GM12865 (cell line): ENCODE results near the gene NCCRP1.

Experiments
- DNase-seq: peaks from one replicate; pipeline ENCODE4 v3.0.0; 2010; ENCODE audit warnings: low read depth
- H3K4me3 ChIP-seq: 2 replicates; pipeline ENCODE4 v1.5.1; 2011; ENCODE audit warnings: mild to moderate bottlenecking, low read depth, low read length, control low read depth
- TF ChIP-seq, protein P1 (sequence below): IDR thresholded peaks from 2 replicates; pipeline ENCODE4 v1.5.1; 2011; ENCODE audit warnings: low read length, control low read depth, low read depth, inconsistent platforms; ENCODE audit not compliant: insufficient read depth; ENCODE audit errors: missing control alignments

NCCRP1 gene

DNA sequence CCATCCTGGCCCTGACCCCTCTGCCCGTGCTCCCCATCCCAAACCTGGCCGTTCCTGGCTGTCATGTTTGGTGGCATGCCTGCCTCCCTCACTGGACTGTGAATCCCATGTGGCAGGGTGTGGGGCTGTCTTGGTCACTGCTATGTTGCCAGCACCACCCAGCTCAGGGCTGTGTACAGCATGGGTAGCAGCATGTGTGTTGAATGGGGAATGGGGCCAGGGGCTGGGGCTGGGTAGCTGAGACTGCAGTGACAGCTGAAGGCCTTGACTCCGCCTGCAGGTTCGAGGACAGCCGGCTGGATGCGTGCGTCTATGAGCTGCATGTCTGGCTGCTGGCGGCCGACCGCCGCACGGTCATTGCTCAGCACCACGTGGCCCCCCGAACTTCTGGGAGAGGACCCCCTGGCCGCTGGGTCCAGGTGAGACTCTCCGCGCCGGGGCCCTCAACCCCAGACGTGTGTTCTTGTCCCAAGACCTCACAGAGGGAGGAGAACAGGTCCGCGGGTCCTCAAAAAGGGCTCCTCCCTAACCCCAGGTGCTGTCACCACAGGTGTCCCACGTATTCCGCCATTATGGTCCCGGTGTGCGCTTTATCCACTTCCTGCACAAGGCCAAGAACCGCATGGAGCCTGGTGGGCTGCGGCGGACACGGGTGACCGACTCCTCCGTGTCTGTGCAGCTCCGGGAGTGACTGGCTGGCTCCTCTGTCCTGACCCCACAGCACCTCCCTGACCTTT, 3.5 kb downstream of the NCCRP1 start:
- TF ChIP-seq, protein P1, sequence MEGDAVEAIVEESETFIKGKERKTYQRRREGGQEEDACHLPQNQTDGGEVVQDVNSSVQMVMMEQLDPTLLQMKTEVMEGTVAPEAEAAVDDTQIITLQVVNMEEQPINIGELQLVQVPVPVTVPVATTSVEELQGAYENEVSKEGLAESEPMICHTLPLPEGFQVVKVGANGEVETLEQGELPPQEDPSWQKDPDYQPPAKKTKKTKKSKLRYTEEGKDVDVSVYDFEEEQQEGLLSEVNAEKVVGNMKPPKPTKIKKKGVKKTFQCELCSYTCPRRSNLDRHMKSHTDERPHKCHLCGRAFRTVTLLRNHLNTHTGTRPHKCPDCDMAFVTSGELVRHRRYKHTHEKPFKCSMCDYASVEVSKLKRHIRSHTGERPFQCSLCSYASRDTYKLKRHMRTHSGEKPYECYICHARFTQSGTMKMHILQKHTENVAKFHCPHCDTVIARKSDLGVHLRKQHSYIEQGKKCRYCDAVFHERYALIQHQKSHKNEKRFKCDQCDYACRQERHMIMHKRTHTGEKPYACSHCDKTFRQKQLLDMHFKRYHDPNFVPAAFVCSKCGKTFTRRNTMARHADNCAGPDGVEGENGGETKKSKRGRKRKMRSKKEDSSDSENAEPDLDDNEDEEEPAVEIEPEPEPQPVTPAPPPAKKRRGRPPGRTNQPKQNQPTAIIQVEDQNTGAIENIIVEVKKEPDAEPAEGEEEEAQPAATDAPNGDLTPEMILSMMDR, result no peak
- no peak overlapping the region for H3K4me3 ChIP-seq
- DNase-seq, result no peak

DNA sequence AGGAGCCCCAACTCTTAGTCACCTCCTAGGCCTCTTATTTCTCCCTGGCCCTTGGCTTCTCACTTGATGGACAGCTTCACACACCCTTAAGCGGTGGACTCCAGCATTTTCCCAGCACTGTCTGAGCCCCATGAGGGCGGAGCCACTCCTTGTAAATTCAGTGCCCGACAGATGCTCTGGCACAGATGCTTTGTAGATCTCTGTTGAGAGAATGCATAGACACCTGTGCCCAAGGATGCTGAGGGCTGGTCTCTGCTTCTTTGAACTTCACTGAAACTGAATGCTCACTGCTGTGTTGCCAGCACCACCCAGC, 4.0 kb downstream of the NCCRP1 start:
- TF ChIP-seq, protein P1, result no peak
- H3K4me3 ChIP-seq, result no peak overlapping the region
- DNase-seq, result no peak

DNA sequence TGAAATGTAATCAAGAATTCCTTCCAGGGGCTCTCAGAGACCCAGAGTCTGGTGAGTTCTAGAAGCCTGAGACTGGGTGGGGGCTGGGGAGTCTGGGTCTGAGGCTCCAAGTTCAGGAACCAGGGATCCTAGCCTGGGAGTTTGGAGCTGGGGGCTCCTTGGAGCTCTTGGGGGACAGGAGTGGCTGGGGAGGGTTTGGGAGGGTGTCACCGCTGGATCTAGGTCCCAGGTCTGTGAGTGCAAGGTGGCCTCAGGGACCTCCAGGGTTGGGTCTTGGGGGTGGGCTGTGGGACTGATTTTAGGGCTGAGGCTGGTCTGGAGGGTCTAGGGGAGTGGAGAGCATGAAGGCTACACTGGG, 6.2 kb downstream of the NCCRP1 start:
- H3K4me3 ChIP-seq, result no peak overlapping the region
- TF ChIP-seq, protein P1, result no peak
- DNase-seq, result no peak

DNA sequence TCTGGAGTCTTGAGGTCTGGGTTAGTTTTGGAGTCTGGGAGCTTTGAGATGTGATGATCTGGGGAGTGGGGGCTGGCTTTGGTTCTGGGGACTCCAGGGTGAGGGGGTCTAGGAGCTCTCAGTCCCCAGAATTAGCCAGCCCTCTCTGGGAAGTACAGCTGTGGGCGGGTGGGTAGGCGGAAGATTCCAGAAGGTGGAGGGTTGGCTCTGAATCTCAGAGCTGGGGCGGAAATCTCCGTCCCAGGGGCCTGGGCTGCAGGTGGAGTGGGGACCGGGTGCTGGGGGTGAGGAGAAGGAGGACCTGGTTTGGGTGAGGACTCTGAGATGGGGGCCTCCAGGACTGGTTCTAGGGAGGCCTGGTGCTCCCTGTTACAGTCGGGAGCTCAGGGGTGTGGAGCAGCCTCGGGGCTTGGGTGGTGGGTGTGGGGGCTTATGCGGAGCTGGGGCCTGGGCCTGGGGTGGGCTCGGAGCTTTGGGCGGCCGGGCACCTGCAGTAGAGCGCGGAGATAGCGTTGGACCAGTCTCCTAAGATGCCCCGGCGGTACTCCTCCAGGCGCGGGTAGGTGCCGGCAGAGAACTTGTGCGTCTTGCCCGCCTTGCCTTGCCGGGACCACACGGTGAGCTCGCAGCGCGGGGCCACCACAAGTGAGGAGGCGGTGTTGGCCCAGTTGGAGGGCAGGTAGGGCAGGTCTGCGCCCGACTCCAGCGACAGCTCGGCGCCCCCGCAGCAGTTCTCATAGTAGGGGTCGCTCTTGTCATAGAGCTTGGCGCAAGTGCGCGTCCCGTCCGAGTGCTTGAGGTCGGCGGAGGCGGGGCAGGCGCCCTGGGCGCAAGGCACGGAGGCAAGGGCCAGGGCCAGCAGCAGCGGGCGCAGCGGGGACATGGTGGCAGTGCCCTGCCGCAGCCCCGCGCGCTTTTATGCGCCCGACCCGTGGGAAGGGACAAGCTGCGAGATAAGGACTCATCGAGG, 6.9 kb downstream of the NCCRP1 start, which contains the start of gene SYCN:
Gene SYCN, minus strand, starts transcription at position 892 of the 970 bp plus-strand sequence. Its CDS starts 9 bp downstream, at position 883.
- TF ChIP-seq, protein P1, result no peak
- H3K4me3 ChIP-seq, result no peak within 1 kb of the TSS
- no peak for DNase-seq

DNA sequence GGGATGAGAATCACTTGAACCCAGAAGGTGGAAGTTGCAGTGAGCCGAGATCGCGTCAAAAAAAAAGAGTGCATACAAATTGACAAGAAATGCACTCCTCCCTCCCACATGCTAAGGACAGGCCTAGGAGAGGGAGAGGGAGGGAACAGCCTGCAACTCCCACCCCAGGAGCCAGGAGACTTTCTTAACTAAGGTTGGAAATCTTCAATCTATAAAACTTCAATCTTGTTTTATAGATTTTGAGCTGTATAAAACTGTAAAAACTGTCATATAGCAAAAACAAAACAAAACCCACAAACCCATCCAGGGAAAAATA, 8.6 kb downstream of the NCCRP1 start:
- DNase-seq, result no peak
- no peak overlapping the region for H3K4me3 ChIP-seq
- TF ChIP-seq, protein P1, result no peak

DNA sequence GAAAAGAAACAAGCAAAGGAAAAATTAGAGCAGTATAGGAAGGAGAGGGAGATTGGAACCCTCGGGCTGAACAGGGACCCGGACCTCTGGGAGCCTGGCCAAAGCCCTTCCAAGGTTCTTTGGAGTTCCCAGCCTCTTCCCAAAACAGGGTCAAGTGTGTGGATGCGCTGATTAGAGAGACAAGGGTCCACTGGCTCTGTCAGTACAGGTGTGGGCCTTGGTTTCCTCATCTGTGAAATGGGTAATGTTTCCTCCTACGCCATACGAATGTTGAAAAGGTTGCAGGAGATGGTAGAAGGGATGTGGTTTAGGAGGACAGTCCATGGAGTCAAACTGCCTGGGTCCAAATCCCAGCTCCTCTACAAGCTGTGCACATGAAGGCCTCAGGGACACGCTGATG, 9.4 kb downstream of the NCCRP1 start:
- no peak for DNase-seq
- no peak overlapping the region for H3K4me3 ChIP-seq
- TF ChIP-seq, protein P1, result no peak

DNA sequence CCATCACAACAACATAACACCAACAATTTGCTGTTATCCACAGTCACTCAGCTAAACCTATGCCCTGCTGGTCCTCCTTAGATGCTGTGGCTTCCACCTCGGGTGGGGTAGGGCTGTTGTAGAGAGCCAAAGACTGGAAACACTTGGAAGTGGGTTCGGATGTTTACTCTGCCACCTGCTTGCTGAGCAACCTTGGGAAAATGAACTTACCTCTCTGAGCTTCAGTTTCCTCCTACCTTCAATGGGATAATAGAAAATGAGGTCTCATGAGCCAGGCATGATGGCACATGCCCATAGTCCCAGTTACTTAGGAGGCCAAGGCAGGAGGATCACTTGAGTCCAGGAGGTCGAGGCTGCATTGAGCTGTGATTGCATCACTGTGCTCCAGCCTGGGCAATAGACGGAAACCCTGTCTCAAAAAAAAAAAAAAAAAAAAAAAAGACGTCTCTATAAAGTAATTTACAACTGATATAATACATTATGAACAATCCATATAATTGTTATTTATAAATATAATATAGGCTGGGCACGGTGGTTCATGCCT, 10.6 kb downstream of the NCCRP1 start:
- TF ChIP-seq, protein P1, result no peak
- no peak overlapping the region for H3K4me3 ChIP-seq
- no peak for DNase-seq
